ENCODE data around the gene PPT2.
A peak's percentile ranks its signal among the peaks of the same experiment; 100 is the strongest.

The PPT2 gene

GRCh38 chr6:32153564-32154513 is at the start of gene PPT2:
PPT2 (plus strand) TSS chr6:32154141; CDS start chr6:32154595, 454 bp downstream.
- peak; percentile 68 for DNase-seq (ENCODE audit: low read depth)
- TF ChIP-seq CTCF (IDR thresholded peaks at IDR 0.05; ENCODE audit: control insufficient read depth, insufficient read depth, low read depth, low read length, missing control alignments), result peak; percentile 38
- peak within 1 kb of the TSS; percentile 80 for H3K4me3 ChIP-seq (ENCODE audit: control insufficient read depth, low read depth, low read length)

- no peak for DNase-seq (ENCODE audit: low read depth)
- no peak overlapping the region for H3K4me3 ChIP-seq (ENCODE audit: control insufficient read depth, low read depth, low read length)
- no peak for TF ChIP-seq CTCF (IDR thresholded peaks at IDR 0.05; ENCODE audit: control insufficient read depth, insufficient read depth, low read depth, low read length, missing control alignments)
Observed at GRCh38 chr6:32105433-32105832, 48.5 kb upstream of the PPT2 start.

GRCh38 chr6:32107406-32107805 is 46.5 kb upstream of the PPT2 start:
- H3K4me3 ChIP-seq (ENCODE audit: control insufficient read depth, low read depth, low read length), result no peak overlapping the region
- TF ChIP-seq CTCF (IDR thresholded peaks at IDR 0.05; ENCODE audit: control insufficient read depth, insufficient read depth, low read depth, low read length, missing control alignments), result no peak
- no peak for DNase-seq (ENCODE audit: low read depth)

- no peak for DNase-seq (ENCODE audit: low read depth)
- no peak for TF ChIP-seq CTCF (IDR thresholded peaks at IDR 0.05; ENCODE audit: control insufficient read depth, insufficient read depth, low read depth, low read length, missing control alignments)
- no peak overlapping the region for H3K4me3 ChIP-seq (ENCODE audit: control insufficient read depth, low read depth, low read length)
Observed at GRCh38 chr6:32108094-32108627, 45.8 kb upstream of the PPT2 start.

- TF ChIP-seq CTCF (IDR thresholded peaks at IDR 0.05; ENCODE audit: control insufficient read depth, insufficient read depth, low read depth, low read length, missing control alignments), result no peak
- no peak overlapping the region for H3K4me3 ChIP-seq (ENCODE audit: control insufficient read depth, low read depth, low read length)
- no peak for DNase-seq (ENCODE audit: low read depth)
Observed at GRCh38 chr6:32108727-32109113, 45.2 kb upstream of the PPT2 start.

- DNase-seq (ENCODE audit: low read depth), result no peak
- no peak within 1 kb of the TSS for H3K4me3 ChIP-seq (ENCODE audit: control insufficient read depth, low read depth, low read length)
- no peak for TF ChIP-seq CTCF (IDR thresholded peaks at IDR 0.05; ENCODE audit: control insufficient read depth, insufficient read depth, low read depth, low read length, missing control alignments)
Observed at GRCh38 chr6:32109114-32109764, 44.7 kb upstream of the PPT2 start, which contains the start of gene TNXB. TNXB (minus strand) TSS chr6:32109338; CDS start chr6:32098198, 11,140 bp downstream.

Measured in AG09309 (cell line).